GM12878 (cell line): ENCODE data around the gene ESCO1.

Experiments
- CTCF ChIP-seq, 3 experiments: IDR thresholded peaks in 2 of 3; conservative IDR thresholded peaks in 1 of 3; 2 replicates each; pipeline ENCODE4 v1.5.1; 2011; ENCODE audit warnings: low read depth in 3 of 3, low read length in 3 of 3, mild to moderate bottlenecking in 3 of 3, control low read depth in 2 of 3, moderate library complexity in 2 of 3, inconsistent platforms in 1 of 3, mixed read lengths in 1 of 3; ENCODE audit not compliant: control insufficient read depth in 2 of 3, insufficient read depth in 1 of 3; ENCODE audit errors: extremely low read depth in 1 of 3
- EGR1 ChIP-seq, 2 experiments: IDR thresholded peaks; 1 replicate in 1 of 2; 2 replicates in 1 of 2; pipeline ENCODE4 v1.6.1; 2011 to 2012; ENCODE audit warnings: low read depth in 2 of 2, low read length in 2 of 2, borderline replicate concordance in 1 of 2, mild to moderate bottlenecking in 1 of 2, moderate library complexity in 1 of 2
- EZH2 ChIP-seq: IDR thresholded peaks from 2 replicates; pipeline ENCODE4 v1.6.1; 2012; ENCODE audit warnings: low read depth, mild to moderate bottlenecking, control low read depth, inconsistent platforms, low read length, borderline replicate concordance; ENCODE audit not compliant: control insufficient read depth
- HSF1 ChIP-seq: fragments of 150-350 bp; IDR thresholded peaks from 2 replicates; pipeline ENCODE4 v1.6.1; 2014; ENCODE audit warnings: mild to moderate bottlenecking, low read depth, low read length
- IKZF1 ChIP-seq: fragments of 450-650 bp; conservative IDR thresholded peaks from 2 replicates; pipeline ENCODE4 v1.6.1; 2017; ENCODE audit warnings: antibody characterized with exemption, mild to moderate bottlenecking
- MYC ChIP-seq: IDR thresholded peaks from 2 replicates; pipeline ENCODE4 v1.6.1; 2011; ENCODE audit warnings: mild to moderate bottlenecking, low read length, moderate library complexity, inconsistent platforms; ENCODE audit not compliant: insufficient read depth, insufficient replicate concordance, insufficient read length, severe bottlenecking
- POLR2A ChIP-seq: IDR thresholded peaks from 2 replicates; pipeline ENCODE4 v1.6.1; 2011; ENCODE audit warnings: low read depth, mild to moderate bottlenecking, low read length
- RAD21 ChIP-seq: IDR thresholded peaks from 2 replicates; pipeline ENCODE4 v1.6.1; 2011; ENCODE audit warnings: mild to moderate bottlenecking, low read depth, low read length, moderate library complexity; ENCODE audit not compliant: insufficient read depth
- REST ChIP-seq: IDR thresholded peaks from 2 replicates; pipeline ENCODE4 v1.6.1; 2012; ENCODE audit warnings: mild to moderate bottlenecking, low read depth, low read length
- RFX5 ChIP-seq: IDR thresholded peaks from 2 replicates; pipeline ENCODE4 v1.6.1; 2011; ENCODE audit warnings: low read depth, low read length, improper control_type of control experiment
- SIX5 ChIP-seq: IDR thresholded peaks from 2 replicates; pipeline ENCODE4 v1.6.1; 2011; ENCODE audit warnings: mild to moderate bottlenecking, low read depth, low read length, moderate library complexity; ENCODE audit not compliant: severe bottlenecking
- SP1 ChIP-seq: IDR thresholded peaks from one replicate; pipeline ENCODE4 v1.6.1; 2011; ENCODE audit warnings: low read depth, low read length
- ZNF274 ChIP-seq: IDR thresholded peaks from one replicate; pipeline ENCODE4 v1.8.0; 2011; ENCODE audit not compliant: insufficient read length, insufficient read depth

- TF ChIP-seq CTCF (IDR thresholded peaks at IDR 0.05 in 2 of 3, conservative IDR thresholded peaks at IDR 0.05 in 1 of 3; ENCODE audit: control insufficient read depth in 2 of 3, extremely low read depth in 1 of 3, insufficient read depth in 1 of 3, low read depth in 3 of 3, low read length in 3 of 3) (no peak), EGR1 (IDR thresholded peaks at IDR 0.05; ENCODE audit: borderline replicate concordance in 1 of 2, low read depth in 2 of 2, low read length in 2 of 2) (no peak), IKZF1 (no peak), EZH2 (no peak), RFX5 (no peak), SIX5 (no peak), SP1 (no peak), POLR2A (no peak), REST (no peak), RAD21 (no peak), HSF1 (no peak), MYC (no peak), ZNF274 (no peak)
Measured at GRCh38 chr18:21507913-21508701, 92.4 kb downstream of the ESCO1 start.
